GM19467 (cell line): Measurements from ENCODE around the gene KLF11.
"Not testable (repeated sequence)": the region's sequence is repeated elsewhere in the genome, so short reads cannot be mapped to it uniquely, and the experiment has no call there.

ENCODE experiments used
- ATAC-seq: cut with Tn5 transposase; IDR thresholded peaks from one replicate; pipeline ENCODE4 v1.9.1; 2021; ENCODE audit warnings: mild to moderate bottlenecking, moderate library complexity; ENCODE audit not compliant: unreplicated experiment

Gene KLF11

GRCh38 chr2:10009271-10009810 lies 34.0 kb upstream of the KLF11 start:
- no peak for ATAC-seq

GRCh38 chr2:10009811-10010781 lies 33.3 kb upstream of the KLF11 start:
- no peak for ATAC-seq

GRCh38 chr2:10010861-10011605 lies 32.3 kb upstream of the KLF11 start:
- not testable (repeated sequence) for ATAC-seq

- ATAC-seq: not testable (repeated sequence)
These were observed 31.6 kb upstream of the KLF11 start for GRCh38 chr2:10011606-10012325.

GRCh38 chr2:10012366-10012962 lies 30.9 kb upstream of the KLF11 start:
- not testable (repeated sequence) for ATAC-seq

GRCh38 chr2:10012963-10013461 lies 30.3 kb upstream of the KLF11 start:
- no peak for ATAC-seq

- ATAC-seq: not testable (repeated sequence)
These were observed 29.5 kb upstream of the KLF11 start for GRCh38 chr2:10013651-10014417.

- no peak for ATAC-seq
These were observed 28.7 kb upstream of the KLF11 start for GRCh38 chr2:10014418-10015190.

- ATAC-seq: not testable (repeated sequence)
These were observed 27.9 kb upstream of the KLF11 start for GRCh38 chr2:10015376-10015989.

GRCh38 chr2:10016001-10016801 lies 27.1 kb upstream of the KLF11 start:
- no peak for ATAC-seq

GRCh38 chr2:10016802-10017258 lies 26.5 kb upstream of the KLF11 start:
- ATAC-seq: no peak

GRCh38 chr2:10017313-10017941 lies 25.9 kb upstream of the KLF11 start:
- ATAC-seq: no peak

- no peak for ATAC-seq
These were observed 24.2 kb upstream of the KLF11 start for GRCh38 chr2:10019174-10019573.

- no peak for ATAC-seq
These were observed 23.5 kb upstream of the KLF11 start for GRCh38 chr2:10019602-10020400.

GRCh38 chr2:10022041-10022421 lies 21.3 kb upstream of the KLF11 start:
- no peak for ATAC-seq

- no peak for ATAC-seq
These were observed 20.9 kb upstream of the KLF11 start for GRCh38 chr2:10022445-10022844.
